K562 (cell line): ENCODE results near the gene XPC. TPM values are rescaled to one million over a fixed set of nuclear protein-coding genes. Genes with fewer than 3 reads are reported as not detected.

Experiments
- CBX2 ChIP-seq: fragments of 200-600 bp; sonication (generic); IDR thresholded peaks from one replicate; pipeline ENCODE4 v1.6.1; 2012; ENCODE audit warnings: mild to moderate bottlenecking, low read length, inconsistent platforms; ENCODE audit not compliant: insufficient read depth, poor library complexity, severe bottlenecking
- MCM5 ChIP-seq: fragments of 450-650 bp; IDR thresholded peaks from 2 replicates; pipeline ENCODE4 v1.6.1; 2016; ENCODE audit warnings: low read depth
- MYNN ChIP-seq, 2 experiments: sonication (generic); formaldehyde crosslinking in 1 of 2; IDR thresholded peaks; 2 replicates each; pipeline versions ENCODE4 v1.5.0 to v1.6.1; 2016 to 2020; ENCODE audit warnings: antibody characterized with exemption in 1 of 2, missing genetic modification reagents in 1 of 2
- TCF7 ChIP-seq: sonication (generic); IDR thresholded peaks from 2 replicates; pipeline ENCODE4 v1.6.1; 2016; ENCODE audit warnings: antibody characterized with exemption, borderline replicate concordance
- polyA plus RNA-seq, 8 experiments: library from polyadenylated mRNA; depleted of rRNA in 4 of 8; stranded (reverse) in 5 of 8; unstranded in 3 of 8; fragments of >200 nt; fragmentation: Nextera tagmentation in 2 of 8; fragmentation: Illumina TruSeq in 1 of 8; extraction: Ambion mirVana in 2 of 8; extraction: Trizol in 1 of 8; gene quantifications; 2 replicates each; pipeline versions ENCODE4 v1.2.1 to v1.2.3, GENCODE V29; 2011 to 2014; ENCODE audit warnings: inconsistent platforms in 1 of 8, missing spikeins in 1 of 8
- total RNA-seq, 7 experiments: library from RNA; depleted of rRNA in 6 of 7; stranded (reverse); fragments of >200 nt in 6 of 7; fragmentation: Illumina TruSeq in 2 of 7; extraction: Trizol in 2 of 7; gene quantifications; 2 replicates each; pipeline versions ENCODE4 v1.2.1 to v1.2.3, GENCODE V29; 2011 to 2021; ENCODE audit warnings: low replicate concordance in 1 of 7
- TF ChIP-seq, protein P1 (sequence below), 2 experiments: fragments of 450-650 bp in 1 of 2; sonication (generic) in 1 of 2; formaldehyde crosslinking in 1 of 2; IDR thresholded peaks; 2 replicates each; pipeline versions ENCODE4 v1.7.1 to v1.9.0; 2016 to 2022; ENCODE audit warnings: inconsistent platforms in 1 of 2, mild to moderate bottlenecking in 1 of 2, missing genetic modification reagents in 1 of 2
- TF ChIP-seq, protein P2 (sequence below): fragments of 450-650 bp; IDR thresholded peaks from 2 replicates; pipeline ENCODE4 v1.6.1; 2016; ENCODE audit warnings: low read depth, mild to moderate bottlenecking, moderate library complexity
- TF ChIP-seq, protein P3 (sequence below): fragments of 250-450 bp; sonication (Bioruptor Pico); IDR thresholded peaks from 2 replicates; pipeline ENCODE4 v1.9.0; 2021; ENCODE audit warnings: mild to moderate bottlenecking

The XPC gene
- total and polyA plus RNA-seq, 9 of the 15 experiments (the other 6 are each of a cell fraction or from before 2014, with no cell fraction given): 3.8 to 54.7 (median 41.3) TPM

DNA sequence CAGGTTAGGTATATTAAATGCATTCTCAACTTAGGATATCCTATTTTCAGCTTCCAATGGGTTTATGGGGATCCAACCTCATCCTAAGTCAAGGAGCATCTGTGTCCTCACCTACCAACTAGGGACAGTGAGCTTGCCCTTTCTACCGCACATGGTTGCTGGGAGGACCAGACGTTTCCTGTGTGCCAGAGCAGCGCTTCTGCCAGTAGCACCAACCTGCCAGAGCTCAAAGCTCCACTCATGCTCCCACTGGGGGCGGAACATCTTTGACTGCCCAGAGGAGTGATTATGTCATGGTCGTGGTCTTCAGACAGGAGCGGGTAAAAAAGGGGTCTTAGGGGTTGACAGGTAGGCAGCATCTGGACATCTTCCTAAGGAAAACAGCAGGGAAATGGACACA, 24.7 kb downstream of the XPC start (continued):
- TF ChIP-seq, protein P1, sequence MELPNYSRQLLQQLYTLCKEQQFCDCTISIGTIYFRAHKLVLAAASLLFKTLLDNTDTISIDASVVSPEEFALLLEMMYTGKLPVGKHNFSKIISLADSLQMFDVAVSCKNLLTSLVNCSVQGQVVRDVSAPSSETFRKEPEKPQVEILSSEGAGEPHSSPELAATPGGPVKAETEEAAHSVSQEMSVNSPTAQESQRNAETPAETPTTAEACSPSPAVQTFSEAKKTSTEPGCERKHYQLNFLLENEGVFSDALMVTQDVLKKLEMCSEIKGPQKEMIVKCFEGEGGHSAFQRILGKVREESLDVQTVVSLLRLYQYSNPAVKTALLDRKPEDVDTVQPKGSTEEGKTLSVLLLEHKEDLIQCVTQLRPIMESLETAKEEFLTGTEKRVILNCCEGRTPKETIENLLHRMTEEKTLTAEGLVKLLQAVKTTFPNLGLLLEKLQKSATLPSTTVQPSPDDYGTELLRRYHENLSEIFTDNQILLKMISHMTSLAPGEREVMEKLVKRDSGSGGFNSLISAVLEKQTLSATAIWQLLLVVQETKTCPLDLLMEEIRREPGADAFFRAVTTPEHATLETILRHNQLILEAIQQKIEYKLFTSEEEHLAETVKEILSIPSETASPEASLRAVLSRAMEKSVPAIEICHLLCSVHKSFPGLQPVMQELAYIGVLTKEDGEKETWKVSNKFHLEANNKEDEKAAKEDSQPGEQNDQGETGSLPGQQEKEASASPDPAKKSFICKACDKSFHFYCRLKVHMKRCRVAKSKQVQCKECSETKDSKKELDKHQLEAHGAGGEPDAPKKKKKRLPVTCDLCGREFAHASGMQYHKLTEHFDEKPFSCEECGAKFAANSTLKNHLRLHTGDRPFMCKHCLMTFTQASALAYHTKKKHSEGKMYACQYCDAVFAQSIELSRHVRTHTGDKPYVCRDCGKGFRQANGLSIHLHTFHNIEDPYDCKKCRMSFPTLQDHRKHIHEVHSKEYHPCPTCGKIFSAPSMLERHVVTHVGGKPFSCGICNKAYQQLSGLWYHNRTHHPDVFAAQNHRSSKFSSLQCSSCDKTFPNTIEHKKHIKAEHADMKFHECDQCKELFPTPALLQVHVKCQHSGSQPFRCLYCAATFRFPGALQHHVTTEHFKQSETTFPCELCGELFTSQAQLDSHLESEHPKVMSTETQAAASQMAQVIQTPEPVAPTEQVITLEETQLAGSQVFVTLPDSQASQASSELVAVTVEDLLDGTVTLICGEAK (IDR thresholded peaks at IDR 0.05): no peak
- TF ChIP-seq, protein P1 (CRISPR knock-in tag; IDR thresholded peaks at IDR 0.05): no peak
- TF ChIP-seq TCF7: no peak
- TF ChIP-seq, protein P2, sequence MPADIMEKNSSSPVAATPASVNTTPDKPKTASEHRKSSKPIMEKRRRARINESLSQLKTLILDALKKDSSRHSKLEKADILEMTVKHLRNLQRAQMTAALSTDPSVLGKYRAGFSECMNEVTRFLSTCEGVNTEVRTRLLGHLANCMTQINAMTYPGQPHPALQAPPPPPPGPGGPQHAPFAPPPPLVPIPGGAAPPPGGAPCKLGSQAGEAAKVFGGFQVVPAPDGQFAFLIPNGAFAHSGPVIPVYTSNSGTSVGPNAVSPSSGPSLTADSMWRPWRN: no peak
- no peak for TF ChIP-seq MCM5
- no peak for TF ChIP-seq MYNN (IDR thresholded peaks at IDR 0.05)
- no peak for TF ChIP-seq MYNN (CRISPR knock-in tag; IDR thresholded peaks at IDR 0.05)
- no peak for TF ChIP-seq CBX2
- TF ChIP-seq, protein P3, sequence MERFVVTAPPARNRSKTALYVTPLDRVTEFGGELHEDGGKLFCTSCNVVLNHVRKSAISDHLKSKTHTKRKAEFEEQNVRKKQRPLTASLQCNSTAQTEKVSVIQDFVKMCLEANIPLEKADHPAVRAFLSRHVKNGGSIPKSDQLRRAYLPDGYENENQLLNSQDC (CRISPR knock-in tag): no peak
